Measurements from ENCODE around the gene ZCCHC17.
A peak's percentile ranks its signal among the peaks of the same experiment; 100 is the strongest.

Gene ZCCHC17

GRCh38 chr1:31306278-31306677 is 9.4 kb downstream of the ZCCHC17 start:
- DNase-seq (ENCODE audit: low spot score): no peak

GRCh38 chr1:31308036-31308435 is 11.2 kb downstream of the ZCCHC17 start:
- DNase-seq (ENCODE audit: low spot score): no peak

GRCh38 chr1:31310198-31310597 is 13.4 kb downstream of the ZCCHC17 start:
- no peak for DNase-seq (ENCODE audit: low spot score)

GRCh38 chr1:31315902-31316301 is 19.1 kb downstream of the ZCCHC17 start:
- DNase-seq (ENCODE audit: low spot score): no peak

- DNase-seq (ENCODE audit: low spot score): no peak
Measured at GRCh38 chr1:31318146-31318545, 21.3 kb downstream of the ZCCHC17 start.

GRCh38 chr1:31324093-31324492 is 27.3 kb downstream of the ZCCHC17 start:
- no peak for DNase-seq (ENCODE audit: low spot score)

GRCh38 chr1:31324992-31325391 is 28.2 kb downstream of the ZCCHC17 start:
- DNase-seq (ENCODE audit: low spot score): no peak

GRCh38 chr1:31326461-31326860 is 29.6 kb downstream of the ZCCHC17 start:
- DNase-seq (ENCODE audit: low spot score): no peak

- DNase-seq (ENCODE audit: low spot score): no peak
Measured at GRCh38 chr1:31327381-31327780, 30.5 kb downstream of the ZCCHC17 start.

GRCh38 chr1:31335007-31335406 is 38.2 kb downstream of the ZCCHC17 start:
- DNase-seq (ENCODE audit: low spot score): peak; percentile 80

- DNase-seq (ENCODE audit: low spot score): no peak
Measured at GRCh38 chr1:31336687-31337467, 40.0 kb downstream of the ZCCHC17 start.

- no peak for DNase-seq (ENCODE audit: low spot score)
Measured at GRCh38 chr1:31344503-31344902, 47.7 kb downstream of the ZCCHC17 start.

- DNase-seq (ENCODE audit: low spot score): no peak
Measured at GRCh38 chr1:31345635-31346034, 48.8 kb downstream of the ZCCHC17 start.

- DNase-seq (ENCODE audit: low spot score): no peak
Measured at GRCh38 chr1:31346785-31347184, 50.0 kb downstream of the ZCCHC17 start.

GRCh38 chr1:31348449-31348848 is 51.6 kb downstream of the ZCCHC17 start:
- DNase-seq (ENCODE audit: low spot score): peak; percentile 80

GRCh38 chr1:31354283-31354682 is 57.5 kb downstream of the ZCCHC17 start:
- DNase-seq (ENCODE audit: low spot score): no peak

- DNase-seq (ENCODE audit: low spot score): no peak
Measured at GRCh38 chr1:31356427-31356826, 59.6 kb downstream of the ZCCHC17 start.

- DNase-seq (ENCODE audit: low spot score): no peak
Measured at GRCh38 chr1:31361607-31362006, 64.8 kb downstream of the ZCCHC17 start.

- no peak for DNase-seq (ENCODE audit: low spot score)
Measured at GRCh38 chr1:31362032-31362431, 65.2 kb downstream of the ZCCHC17 start.

- no peak for DNase-seq (ENCODE audit: low spot score)
Measured at GRCh38 chr1:31364561-31365250, 67.9 kb downstream of the ZCCHC17 start.

- DNase-seq (ENCODE audit: low spot score): no peak
Measured at GRCh38 chr1:31366796-31367195, 70.0 kb downstream of the ZCCHC17 start.

- DNase-seq (ENCODE audit: low spot score): no peak
Measured at GRCh38 chr1:31368611-31369107, 71.8 kb downstream of the ZCCHC17 start.

- DNase-seq (ENCODE audit: low spot score): no peak
Measured at GRCh38 chr1:31370021-31370420, 73.2 kb downstream of the ZCCHC17 start.

All from NAMALWA (cell line).